A549 (cell line): Measurements from ENCODE around the gene PYURF.

Experiments
- CTCF ChIP-seq: fragments of >200 bp; sonication (Bioruptor Twin); formaldehyde crosslinking; IDR thresholded peaks from 3 replicates; pipeline ENCODE4 v1.5.1; 2016
- EP300 ChIP-seq, 2 experiments: fragments of >200 bp; sonication (Bioruptor Twin); formaldehyde crosslinking; IDR thresholded peaks; 2 replicates in 1 of 2; 3 replicates in 1 of 2; pipeline ENCODE4 v1.6.1; 2016 to 2017
- HOXB5 ChIP-seq: fragments of 250-450 bp; sonication (Bioruptor Pico); IDR thresholded peaks from 2 replicates; pipeline ENCODE4 v1.5.0; 2020; ENCODE audit warnings: mild to moderate bottlenecking, moderate library complexity
- KDM1A ChIP-seq: fragments of 200-600 bp; sonication (generic); IDR thresholded peaks from 2 replicates; pipeline ENCODE4 v1.6.1; 2016; ENCODE audit warnings: low read depth, mild to moderate bottlenecking
- MAFK ChIP-seq: fragments of 450-650 bp; IDR thresholded peaks from 2 replicates; pipeline ENCODE4 v1.6.1; 2014; ENCODE audit not compliant: partially characterized antibody
- POLR2A ChIP-seq: IDR thresholded peaks from 2 replicates; pipeline ENCODE4 v1.6.1; 2012; ENCODE audit warnings: mild to moderate bottlenecking, low read length
- ZFP36 ChIP-seq: fragments of 450-650 bp; IDR thresholded peaks from 2 replicates; pipeline ENCODE4 v1.6.1; 2014; ENCODE audit warnings: borderline replicate concordance; ENCODE audit not compliant: partially characterized antibody

- TF ChIP-seq ZFP36 (no peak), CTCF (no peak), EP300 (IDR thresholded peaks at IDR 0.05) (no peak), POLR2A (no peak), MAFK (no peak), KDM1A (no peak), HOXB5 (CRISPR knock-in tag) (no peak)
Measured at GRCh38 chr4:88522702-88523324, 763 bp downstream of the PYURF start.
